B cell (primary cell): ENCODE measurements around the gene PSMD8. TPM values are rescaled to one million over a fixed set of nuclear protein-coding genes. Genes with fewer than 3 reads are reported as not detected.

Experiments
- ATAC-seq: fragments of 200-7000 bp; cut with Tn5 transposase; one replicate; pipeline ENCODE4 v1.10.0; 2021; ENCODE audit warnings: low read depth, mild to moderate bottlenecking, moderate number of reproducible peaks, moderate library complexity
- CTCF ChIA-PET: fragments of 350-600 bp; sonication (Branson Sonifier 250); formaldehyde crosslinking; loops from one replicate; lab custom pipeline; 2021; ENCODE audit warnings: antibody characterized with exemption, inconsistent platforms; lab: Charles Lee
- POLR2A ChIA-PET: fragments of 350-600 bp; sonication (Branson Sonifier 250); formaldehyde crosslinking; loops from one replicate; lab custom pipeline; 2021; ENCODE audit warnings: antibody characterized with exemption; lab: Charles Lee
- DNase-seq: peaks from one replicate; pipeline ENCODE4 v3.0.0; 2013
- H2AFZ ChIP-seq: 2 replicates; pipeline ENCODE4 v1.6.1; 2012; ENCODE audit warnings: mild to moderate bottlenecking, low read depth, low read length; ENCODE audit not compliant: insufficient read depth, poor library complexity, severe bottlenecking
- H3K27ac ChIP-seq, 2 donors: 1 replicate in 1 of 2; 2 replicates in 1 of 2; pipeline ENCODE4 v1.5.1; 2012 to 2013; ENCODE audit warnings: low read length in 2 of 2, mild to moderate bottlenecking in 2 of 2, moderate library complexity in 1 of 2
- H3K27me3 ChIP-seq, 4 experiments: fragments of 200-600 bp in 1 of 4; sonication (generic) in 1 of 4; replicated peaks in 1 of 4; 1 replicate in 2 of 4; 2 replicates in 2 of 4; pipeline versions ENCODE4 v1.6.1 to v1.7.0; 2013 to 2016; ENCODE audit warnings: low read length in 3 of 4, mild to moderate bottlenecking in 2 of 4, mixed read lengths in 1 of 4, moderate library complexity in 1 of 4; ENCODE audit not compliant: insufficient read depth in 4 of 4, control insufficient read depth in 3 of 4; ENCODE audit errors: control extremely low read depth in 1 of 4
- H3K36me3 ChIP-seq, 2 experiments: replicated peaks in 1 of 2; 1 replicate in 1 of 2; 2 replicates in 1 of 2; pipeline versions ENCODE4 v1.6.1 to v1.7.1; 2013; ENCODE audit warnings: low read length in 1 of 2; ENCODE audit not compliant: insufficient read depth in 2 of 2, control insufficient read depth in 1 of 2; ENCODE audit errors: control extremely low read depth in 1 of 2, extremely low read depth in 1 of 2
- H3K4me1 ChIP-seq, 2 donors: fragments of 200-600 bp in 1 of 2; sonication (generic) in 1 of 2; 1 replicate in 1 of 2; 2 replicates in 1 of 2; pipeline versions ENCODE4 v1.5.1 to v1.6.1; 2013 to 2017; ENCODE audit warnings: low read length in 2 of 2; ENCODE audit not compliant: control insufficient read depth in 2 of 2, insufficient read depth in 2 of 2
- H3K4me2 ChIP-seq: replicated peaks from 2 replicates; pipeline ENCODE3; 2012; ENCODE audit warnings: mild to moderate bottlenecking, low read depth, low read length; ENCODE audit not compliant: poor library complexity, severe bottlenecking
- H3K4me3 ChIP-seq, 5 experiments: fragments of 200-600 bp in 1 of 5; sonication (generic) in 1 of 5; 1 replicate in 3 of 5; 2 replicates in 2 of 5; pipeline versions ENCODE4 v1.5.1 to v1.7.0; 2011 to 2016; ENCODE audit warnings: low read length in 4 of 5, mild to moderate bottlenecking in 4 of 5, low read depth in 2 of 5, control low read depth in 1 of 5, moderate library complexity in 1 of 5; ENCODE audit not compliant: insufficient read depth in 1 of 5; ENCODE audit errors: control extremely low read depth in 1 of 5, extremely low read depth in 1 of 5
- H3K79me2 ChIP-seq: fragments of 200-600 bp; sonication (generic); one replicate; pipeline ENCODE4 v1.6.0; 2016; ENCODE audit warnings: low read length; ENCODE audit not compliant: control insufficient read depth, insufficient read depth
- H3K9ac ChIP-seq: fragments of 200-600 bp; sonication (generic); 2 replicates; pipeline ENCODE4 v1.6.1; 2017; ENCODE audit warnings: mild to moderate bottlenecking, low read length, moderate library complexity
- H3K9me3 ChIP-seq, 3 donors: one replicate each; pipeline versions ENCODE4 v1.6.1 to v1.7.1; 2013; ENCODE audit warnings: low read length in 2 of 3; ENCODE audit not compliant: control insufficient read depth in 2 of 3, insufficient read depth in 1 of 3; ENCODE audit errors: control extremely low read depth in 1 of 3
- H4K20me1 ChIP-seq: 2 replicates; pipeline ENCODE4 v1.6.0; 2012; ENCODE audit warnings: mild to moderate bottlenecking, low read length; ENCODE audit not compliant: insufficient read depth, control insufficient read depth, poor library complexity, severe bottlenecking
- H3K27ac Mint-ChIP-seq: one replicate; pipeline ENCODE4 v1.8.0; 2021; ENCODE audit warnings: mixed read lengths
- H3K27me3 Mint-ChIP-seq: one replicate; pipeline ENCODE4 v1.8.0; 2021; ENCODE audit warnings: mixed read lengths
- H3K4me1 Mint-ChIP-seq: one replicate; pipeline ENCODE4 v1.8.0; 2021; ENCODE audit warnings: mixed read lengths
- H3K4me3 Mint-ChIP-seq: one replicate; pipeline ENCODE4 v1.8.0; 2021; ENCODE audit warnings: mixed read lengths
- H3K9me3 Mint-ChIP-seq: one replicate; pipeline ENCODE4 v1.8.0; 2022; ENCODE audit warnings: mixed read lengths; ENCODE audit not compliant: insufficient read depth
- EZH2 ChIP-seq: IDR thresholded peaks from 2 replicates; pipeline ENCODE4 v1.6.1; 2012; ENCODE audit warnings: borderline replicate concordance, low read depth, mild to moderate bottlenecking, moderate library complexity, low read length; ENCODE audit not compliant: insufficient read depth, poor library complexity, severe bottlenecking
- WGBS: methylation state at CpG from one replicate; pipeline ENCODE4 v1.1.5; 2013; ENCODE audit warnings: missing lambda C conversion rate; ENCODE audit not compliant: insufficient coverage; 5-methylcytosine and 5-hydroxymethylcytosine counted together
- intact Hi-C: fragments of 100-400 bp; cut with micrococcal nuclease; formaldehyde crosslinking; loops from one replicate; pipeline ENCODE4 v1.10.0; 2022
- polyA plus RNA-seq: library from polyadenylated mRNA; depleted of rRNA; stranded (reverse); fragments of >200 nt; gene quantifications from 2 replicates; pipeline ENCODE4 v1.2.3, GENCODE V29; 2012
- total RNA-seq, 2 donors: library from RNA; stranded (reverse); fragments of 120-200 nt in 1 of 2; gene quantifications; 1 replicate in 1 of 2; 2 replicates in 1 of 2; pipeline versions ENCODE4 v1.2.3 to v1.2.4, GENCODE V29; 2013 to 2022
- TF ChIP-seq, protein P1 (sequence below): fragments of 200-600 bp; IDR thresholded peaks from one replicate; pipeline ENCODE4 v1.8.0; 2022; ENCODE audit warnings: antibody characterized with exemption, mild to moderate bottlenecking

Gene PSMD8
- total and polyA plus RNA-seq, 2 donors (not counting 1 experiment from before 2014, with no cell fraction given): 88.1 to 122 TPM

GRCh38 chr19:38386300-38386970 is 12.1 kb downstream of the PSMD8 start:
- H3K27ac ChIP-seq: no peak overlapping the region

More at GRCh38 chr19:38386300-38386970, 12.1 kb downstream of the PSMD8 start:
- TF ChIP-seq, protein P1, sequence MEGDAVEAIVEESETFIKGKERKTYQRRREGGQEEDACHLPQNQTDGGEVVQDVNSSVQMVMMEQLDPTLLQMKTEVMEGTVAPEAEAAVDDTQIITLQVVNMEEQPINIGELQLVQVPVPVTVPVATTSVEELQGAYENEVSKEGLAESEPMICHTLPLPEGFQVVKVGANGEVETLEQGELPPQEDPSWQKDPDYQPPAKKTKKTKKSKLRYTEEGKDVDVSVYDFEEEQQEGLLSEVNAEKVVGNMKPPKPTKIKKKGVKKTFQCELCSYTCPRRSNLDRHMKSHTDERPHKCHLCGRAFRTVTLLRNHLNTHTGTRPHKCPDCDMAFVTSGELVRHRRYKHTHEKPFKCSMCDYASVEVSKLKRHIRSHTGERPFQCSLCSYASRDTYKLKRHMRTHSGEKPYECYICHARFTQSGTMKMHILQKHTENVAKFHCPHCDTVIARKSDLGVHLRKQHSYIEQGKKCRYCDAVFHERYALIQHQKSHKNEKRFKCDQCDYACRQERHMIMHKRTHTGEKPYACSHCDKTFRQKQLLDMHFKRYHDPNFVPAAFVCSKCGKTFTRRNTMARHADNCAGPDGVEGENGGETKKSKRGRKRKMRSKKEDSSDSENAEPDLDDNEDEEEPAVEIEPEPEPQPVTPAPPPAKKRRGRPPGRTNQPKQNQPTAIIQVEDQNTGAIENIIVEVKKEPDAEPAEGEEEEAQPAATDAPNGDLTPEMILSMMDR: no peak
- TF ChIP-seq EZH2: no peak
- peaks cover 31% of the 10 kb centered on the region for H3K4me1 Mint-ChIP-seq
- ChIA-PET POLR2A (interaction anchor here (2.5 kb wide), 1 partner anchor 12 kb away, joined by 11 read pairs; the partner anchor contains the start of gene PSMD8), CTCF (interaction anchor here (2.3 kb wide), 1 partner anchor 17 kb away, joined by 20 read pairs; the partner anchor contains the start of gene FAM98C)
- H3K9me3 ChIP-seq: peaks cover 0 to 30% (median 0%) of the 10 kb centered on the region in 3 donors
- H3K36me3 ChIP-seq: peaks cover 0 to 34% of the 10 kb centered on the region in 2 experiments
- no peaks in the 10 kb centered on the region for H3K9me3 Mint-ChIP-seq
- H3K27me3 ChIP-seq: peaks cover 0 to 49% (median 21%) of the 10 kb centered on the region in 4 experiments
- no peaks in the 10 kb centered on the region for H3K79me2 ChIP-seq
- no peak overlapping the region for H3K27ac Mint-ChIP-seq
- no peak for ATAC-seq
- peak; percentile 55 for DNase-seq
- peaks cover 36% of the 10 kb centered on the region in 2 donors for H3K4me1 ChIP-seq
- peak overlapping the region; percentile 97 for H3K4me2 ChIP-seq
- WGBS: 38% methylated on average over 59 of the region's 61 CpGs
- peaks cover 57% of the 10 kb centered on the region for H4K20me1 ChIP-seq
- peaks cover 27% of the 10 kb centered on the region for H3K27me3 Mint-ChIP-seq
- H3K4me3 Mint-ChIP-seq: peak overlapping the region; percentile 54
- H3K9ac ChIP-seq: peak overlapping the region; percentile 69
- H2AFZ ChIP-seq: no peak overlapping the region
- intact Hi-C loops: loop anchor here (2.0 to 5.0 kb wide), 2 partner anchors 16 to 231 kb away; partner anchors contain the start of genes EIF3K, FAM98C and MAP4K1
- H3K4me3 ChIP-seq: peak overlapping the region in 4 of 5 experiments; percentile 40 to 77 (median 48)
